GM18526 (cell line): ENCODE measurements around the gene GLI1.
A peak's percentile ranks its signal among the peaks of the same experiment; 100 is the strongest.

ENCODE experiments used
- POLR2A ChIP-seq: IDR thresholded peaks from 3 replicates; pipeline ENCODE4 v1.6.1; 2011; ENCODE audit not compliant: insufficient read length; ENCODE audit errors: extremely low read depth

The GLI1 gene

DNA sequence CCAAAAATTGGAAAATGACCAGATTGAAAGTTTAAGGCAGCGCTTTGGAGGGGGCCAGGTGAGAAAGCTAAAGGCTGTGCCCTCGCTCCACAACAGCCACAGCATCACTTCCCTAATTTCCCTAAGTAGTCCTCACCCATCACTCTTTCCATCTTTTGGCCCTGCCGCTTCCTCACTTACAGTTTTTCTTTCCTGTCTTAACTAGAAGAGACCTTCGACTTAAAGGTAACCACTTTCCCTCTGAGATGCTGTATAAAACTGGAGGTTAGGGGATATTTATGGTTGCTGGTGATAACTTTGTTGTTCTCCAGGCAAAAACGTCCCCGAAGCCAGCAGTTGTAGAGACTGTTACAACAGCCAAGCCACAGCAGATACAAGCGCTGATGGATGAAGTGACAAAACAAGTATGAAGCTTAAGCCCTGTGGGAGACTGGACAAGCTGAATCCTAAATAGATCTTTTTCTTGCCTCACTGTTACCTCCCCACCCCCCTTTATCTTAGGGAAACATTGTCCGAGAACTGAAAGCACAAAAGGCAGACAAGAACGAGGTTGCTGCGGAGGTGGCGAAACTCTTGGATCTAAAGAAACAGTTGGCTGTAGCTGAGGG is 56.5 kb downstream of the GLI1 start:
- no peak for TF ChIP-seq POLR2A

GRCh38 chr12:57516617-57517153 is 57.1 kb downstream of the GLI1 start:
- no peak for TF ChIP-seq POLR2A

DNA sequence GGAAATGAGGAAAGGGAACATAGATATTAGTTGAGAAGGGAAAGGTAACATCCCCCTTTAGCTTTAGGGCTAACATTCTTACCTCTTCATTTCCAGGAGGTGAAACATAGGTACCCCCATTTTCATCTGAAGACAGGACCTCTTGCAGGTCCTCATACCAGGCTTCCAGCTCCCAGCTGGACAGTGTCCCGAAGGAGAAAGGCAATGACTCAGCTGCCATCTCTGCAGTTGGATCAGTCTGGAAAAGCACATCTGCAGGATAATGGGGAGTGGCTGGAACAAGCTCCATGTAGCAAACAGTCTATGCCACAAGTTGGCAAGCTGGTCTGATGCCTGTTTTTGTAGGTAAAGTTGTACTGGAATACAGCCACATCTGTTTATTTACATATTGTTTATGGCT is 57.6 kb downstream of the GLI1 start:
- TF ChIP-seq POLR2A = no peak

GRCh38 chr12:57518176-57518919 is 58.8 kb downstream of the GLI1 start:
- no peak for TF ChIP-seq POLR2A

DNA sequence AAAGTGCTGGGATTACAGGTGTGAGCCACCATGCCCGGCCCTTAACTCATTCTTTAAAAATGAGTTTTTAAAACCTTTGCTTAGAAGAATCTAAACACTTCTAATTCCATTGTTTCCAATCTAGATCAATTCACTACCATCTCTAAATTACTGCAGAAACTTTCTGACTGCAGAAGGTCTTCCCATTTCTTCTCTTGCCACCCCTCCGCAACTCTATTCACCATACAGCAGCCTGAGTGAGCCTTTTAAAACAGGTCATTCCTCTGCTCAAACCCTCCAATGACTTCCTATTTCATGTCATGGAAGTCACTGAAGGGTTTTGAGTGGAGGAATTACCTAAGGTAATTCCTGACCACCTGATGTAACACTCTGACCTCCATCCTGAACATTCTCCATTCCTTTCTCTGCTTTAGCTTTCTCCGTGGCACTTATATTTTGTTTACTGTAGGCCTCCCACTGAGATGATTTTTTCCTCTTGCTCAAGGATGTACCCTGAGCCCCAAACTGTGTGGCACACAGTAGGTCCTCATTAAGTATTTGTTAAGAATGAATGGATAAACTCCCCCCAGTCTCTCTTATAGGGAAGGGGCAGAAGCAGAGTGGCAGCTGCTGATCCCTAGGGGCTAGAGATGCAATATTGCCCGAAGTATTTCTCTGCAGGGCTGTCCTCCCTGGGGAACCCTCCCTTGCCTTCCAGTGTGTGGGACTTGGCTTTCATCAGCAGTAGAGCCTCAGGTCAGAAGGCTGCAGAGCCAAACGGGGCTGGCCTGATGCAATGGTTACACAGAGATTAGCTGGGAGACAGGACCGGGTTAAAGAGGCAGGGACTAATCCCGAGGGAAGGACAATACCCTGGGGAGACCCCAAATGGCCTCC is 59.6 kb downstream of the GLI1 start:
- no peak for TF ChIP-seq POLR2A

DNA sequence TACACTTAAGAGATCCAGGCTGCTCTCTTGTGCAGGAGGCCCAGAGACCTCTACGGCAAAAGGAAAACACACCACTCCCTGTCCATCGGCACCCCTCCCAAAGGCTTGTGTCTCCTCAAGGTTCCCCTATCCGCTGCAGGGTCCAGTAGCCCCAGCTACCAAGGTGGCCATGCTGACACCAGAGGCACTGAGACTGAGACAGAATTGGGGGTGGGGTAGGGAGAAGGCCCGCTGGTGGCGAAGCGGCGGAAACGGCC is 60.1 kb downstream of the GLI1 start:
- TF ChIP-seq POLR2A = no peak

GRCh38 chr12:57520053-57520818 is 60.7 kb downstream of the GLI1 start, which contains the start of gene DDIT3:
TSS of gene DDIT3 (minus strand) at chr12:57520514. CDS start at chr12:57517406, 3,108 bp downstream.
- TF ChIP-seq POLR2A = peak; percentile 99

GRCh38 chr12:57521525-57522010 is 62.0 kb downstream of the GLI1 start:
- no peak for TF ChIP-seq POLR2A
